ENCODE measurements around the gene TAPBP. TPM values are rescaled to one million over a fixed set of nuclear protein-coding genes. Genes with fewer than 3 reads are reported as not detected.

The TAPBP gene
- total and polyA plus RNA-seq, 9 of the 15 experiments (the other 6 are each of a cell fraction or from before 2014, with no cell fraction given) = 5.6 to 74.0 (median 22.3) TPM

DNA sequence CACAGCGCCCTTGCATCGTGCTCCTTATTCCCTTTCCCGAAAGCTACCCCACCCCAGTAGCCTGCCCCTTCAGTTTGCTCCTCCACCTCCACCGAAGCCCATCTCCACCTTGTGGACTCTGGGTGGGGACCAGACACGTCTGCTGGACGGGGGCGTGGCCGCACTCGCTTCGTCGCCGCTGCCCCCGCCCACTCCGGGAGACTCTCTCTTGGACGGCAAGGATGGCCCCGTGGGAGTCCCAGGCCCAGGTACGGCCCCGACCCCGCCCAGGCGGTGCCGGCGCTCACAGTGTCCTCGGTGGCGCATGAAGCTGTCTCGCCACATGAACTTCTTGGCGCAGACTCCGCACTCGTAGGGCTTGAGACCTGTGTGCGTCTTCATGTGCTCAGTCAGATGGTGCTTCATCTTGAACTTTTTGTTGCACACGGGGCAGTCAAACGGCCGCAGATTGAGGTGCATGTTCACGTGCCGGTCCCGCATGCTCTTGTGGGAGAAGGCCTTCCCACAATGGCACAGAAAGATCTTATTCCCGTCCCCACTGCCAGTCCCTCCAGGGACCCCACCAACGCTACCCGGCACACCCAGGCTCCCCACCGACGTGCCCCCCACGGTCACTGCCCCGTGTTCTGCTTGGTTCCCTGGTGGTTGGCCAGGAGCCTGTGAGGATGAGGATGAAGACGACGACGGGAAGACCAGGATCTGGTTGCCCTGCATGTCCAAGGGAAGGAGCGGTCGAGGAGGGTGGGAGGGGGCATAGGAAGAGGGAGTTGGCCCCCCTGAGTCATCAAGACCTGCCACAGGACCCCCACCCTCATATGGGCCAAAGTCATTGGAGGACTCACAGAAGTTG is 1.3 kb upstream of the TAPBP start (continued):
- no peak for TF ChIP-seq CREB3 (tag; conservative IDR thresholded peaks at IDR 0.05; ENCODE audit: low read depth)
- no peak for TF ChIP-seq RFX5 (IDR thresholded peaks at IDR 0.05; ENCODE audit: low read depth, low read length)
- TF ChIP-seq NCOA2 (IDR thresholded peaks at IDR 0.05; ENCODE audit: partially characterized antibody in 2 of 2) = no peak
- no peak for TF ChIP-seq ZBED1 (IDR thresholded peaks at IDR 0.05)
- TF ChIP-seq TOE1 (IDR thresholded peaks at IDR 0.05; ENCODE audit: borderline replicate concordance) = no peak
- no peak for TF ChIP-seq TOE1 (CRISPR knock-in tag; IDR thresholded peaks at IDR 0.05; ENCODE audit: borderline replicate concordance, low read depth)
- no peak for TF ChIP-seq TCF7 (IDR thresholded peaks at IDR 0.05; ENCODE audit: borderline replicate concordance)
- TF ChIP-seq NCOR1 (IDR thresholded peaks at IDR 0.05) = peak; percentile 3; the same call in 1 of the 2 replicates
- TF ChIP-seq CAMTA2 (CRISPR knock-in tag; conservative IDR thresholded peaks at IDR 0.05) = no peak
- peak; percentile 87 for TF ChIP-seq SP1 (CRISPR knock-in tag; IDR thresholded peaks at IDR 0.05)
- TF ChIP-seq KLF13 (tag; IDR thresholded peaks at IDR 0.05; ENCODE audit: borderline replicate concordance, low read depth) = peak; percentile 85
- TF ChIP-seq MAZ (CRISPR knock-in tag; conservative IDR thresholded peaks at IDR 0.05 in 1 of 2, IDR thresholded peaks at IDR 0.05 in 1 of 2) = peak; percentile 33 to 41; a peak in 1 of 4 replicates
- TF ChIP-seq ZNF133 (CRISPR knock-in tag; IDR thresholded peaks at IDR 0.05) = no peak
- 0 out of 2 replicates have a peak, but pooled peaks have one; percentile 8 for TF ChIP-seq VEZF1 (CRISPR knock-in tag; IDR thresholded peaks at IDR 0.05)
- TF ChIP-seq, protein P1, sequence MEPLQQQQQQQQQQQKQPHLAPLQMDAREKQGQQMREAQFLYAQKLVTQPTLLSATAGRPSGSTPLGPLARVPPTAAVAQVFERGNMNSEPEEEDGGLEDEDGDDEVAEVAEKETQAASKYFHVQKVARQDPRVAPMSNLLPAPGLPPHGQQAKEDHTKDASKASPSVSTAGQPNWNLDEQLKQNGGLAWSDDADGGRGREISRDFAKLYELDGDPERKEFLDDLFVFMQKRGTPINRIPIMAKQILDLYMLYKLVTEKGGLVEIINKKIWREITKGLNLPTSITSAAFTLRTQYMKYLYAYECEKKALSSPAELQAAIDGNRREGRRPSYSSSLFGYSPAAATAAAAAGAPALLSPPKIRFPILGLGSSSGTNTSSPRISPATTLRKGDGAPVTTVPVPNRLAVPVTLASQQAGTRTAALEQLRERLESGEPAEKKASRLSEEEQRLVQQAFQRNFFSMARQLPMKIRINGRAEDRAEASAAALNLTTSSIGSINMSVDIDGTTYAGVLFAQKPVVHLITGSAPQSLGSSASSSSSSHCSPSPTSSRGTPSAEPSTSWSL (CRISPR knock-in tag; IDR thresholded peaks at IDR 0.05; ENCODE audit: borderline replicate concordance) = no peak
- TF ChIP-seq SAFB (IDR thresholded peaks at IDR 0.05; ENCODE audit: borderline replicate concordance, low read depth, low read length) = no peak
- TF ChIP-seq TCF3 (CRISPR knock-in tag; IDR thresholded peaks at IDR 0.05) = no peak
- TF ChIP-seq BHLHE40 (IDR thresholded peaks at IDR 0.05; ENCODE audit: low read length) = peak; percentile 65; the same call in 1 of the 2 replicates
- TF ChIP-seq HNRNPLL (IDR thresholded peaks at IDR 0.05; ENCODE audit: low read depth, low read length, poor library complexity, severe bottlenecking) = no peak
- peak; percentile 79 for TF ChIP-seq POLR2G (IDR thresholded peaks at IDR 0.05; ENCODE audit: low read depth, low read length)
- TF ChIP-seq ZNF232 (CRISPR knock-in tag; IDR thresholded peaks at IDR 0.05) = no peak
- no peak for TF ChIP-seq MED1 (CRISPR knock-in tag; IDR thresholded peaks at IDR 0.05; ENCODE audit: borderline replicate concordance)

Measured in K562 (cell line).